ENCODE measurements around the gene PKDCC. TPM values are rescaled to one million over a fixed set of nuclear protein-coding genes. Genes with fewer than 3 reads are reported as not detected.

PKDCC gene
- total and polyA plus RNA-seq, 10 of the 15 experiments (the other 5 are each of a cell fraction or from before 2014, with no cell fraction given): 0.13 to 10.2 (median 2.3) TPM

DNA sequence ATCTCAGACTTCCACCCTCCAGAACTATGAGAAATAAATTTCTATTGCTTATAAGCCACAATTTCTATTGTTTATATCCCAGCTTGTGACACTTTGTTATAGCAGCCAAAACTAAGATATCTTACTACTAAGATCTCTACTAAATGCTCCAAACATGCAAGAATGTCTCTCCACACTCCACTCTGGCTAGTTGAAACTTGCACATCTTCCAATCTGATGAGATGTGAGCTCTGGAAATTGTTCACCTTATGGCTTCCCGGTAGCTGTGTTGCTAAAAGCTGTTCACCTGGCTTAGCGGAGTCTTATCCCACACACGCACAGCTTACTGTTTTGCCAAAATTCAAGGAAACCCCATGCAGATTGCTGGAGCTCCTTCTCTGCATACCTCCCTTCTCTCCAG lies 43.9 kb downstream of the PKDCC start:
- H3K4me1 ChIP-seq (ENCODE audit: control insufficient read depth, insufficient read depth, low read length): peaks cover under 1% of the 10 kb centered on the region
- 83% methylated on average over 3 of the region's 3 CpGs for WGBS (ENCODE audit: insufficient coverage, insufficient replicate concordance, low lambda C conversion rate, missing lambda C conversion rate)
- no peaks in the 10 kb centered on the region for H3K9me3 ChIP-seq (replicated peaks; ENCODE audit: control insufficient read depth, insufficient read depth, low read length)
- no peak overlapping the region for H3K9ac ChIP-seq (ENCODE audit: control insufficient read depth, insufficient read depth, low read length)
- H2AFZ ChIP-seq (ENCODE audit: control insufficient read depth, low read depth, low read length): no peak overlapping the region
- TF ChIP-seq, protein P1, sequence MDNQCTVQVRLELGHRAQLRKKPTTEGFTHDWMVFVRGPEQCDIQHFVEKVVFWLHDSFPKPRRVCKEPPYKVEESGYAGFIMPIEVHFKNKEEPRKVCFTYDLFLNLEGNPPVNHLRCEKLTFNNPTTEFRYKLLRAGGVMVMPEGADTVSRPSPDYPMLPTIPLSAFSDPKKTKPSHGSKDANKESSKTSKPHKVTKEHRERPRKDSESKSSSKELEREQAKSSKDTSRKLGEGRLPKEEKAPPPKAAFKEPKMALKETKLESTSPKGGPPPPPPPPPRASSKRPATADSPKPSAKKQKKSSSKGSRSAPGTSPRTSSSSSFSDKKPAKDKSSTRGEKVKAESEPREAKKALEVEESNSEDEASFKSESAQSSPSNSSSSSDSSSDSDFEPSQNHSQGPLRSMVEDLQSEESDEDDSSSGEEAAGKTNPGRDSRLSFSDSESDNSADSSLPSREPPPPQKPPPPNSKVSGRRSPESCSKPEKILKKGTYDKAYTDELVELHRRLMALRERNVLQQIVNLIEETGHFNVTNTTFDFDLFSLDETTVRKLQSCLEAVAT (IDR thresholded peaks at IDR 0.05): no peak
- TF ChIP-seq CBFB (IDR thresholded peaks at IDR 0.05; ENCODE audit: low read depth): no peak
- H3K27ac ChIP-seq (ENCODE audit: control insufficient read depth, insufficient read depth): no peak overlapping the region
- H3K36me3 ChIP-seq (ENCODE audit: control insufficient read depth in 2 of 2, insufficient read depth in 2 of 2, low read length in 1 of 2): no peaks in the 10 kb centered on the region
- ChIA-PET CTCF (interaction anchor here (0.6 to 12.8 kb wide), 17 partner anchors 9 to 259 kb away, joined by 3 to 462 read pairs (median 4); no protein-coding TSS in a partner anchor), SMC1A (ENCODE audit: uncharacterized antibody, unreplicated experiment) (interaction anchor here (0.7 to 3.9 kb wide), 7 partner anchors 81 to 237 kb away, joined by 3 to 29 read pairs (median 4); no protein-coding TSS in a partner anchor), POLR2A (no interaction called here), RAD21 (ENCODE audit: unreplicated experiment) (interaction anchor here (0.6 to 3.2 kb wide), 7 partner anchors 75 to 271 kb away, joined by 3 to 16 read pairs (median 3); no protein-coding TSS in a partner anchor)
- DNase-seq (ENCODE audit: low read depth, low spot score) (no peak), FAIRE-seq (no peak), ATAC-seq (no peak)
- in situ Hi-C loops (cut with MboI) (loop anchor here (10.0 kb wide), 1 partner anchor 143 kb away; no protein-coding TSS in a partner anchor), intact Hi-C loops (cut with micrococcal nuclease; ENCODE audit: unreplicated experiment) (no loop called here)
- no peak overlapping the region for H3K4me3 ChIP-seq
- H3K4me2 ChIP-seq (ENCODE audit: control insufficient read depth, insufficient read depth): no peak overlapping the region
- no peaks in the 10 kb centered on the region for H3K79me2 ChIP-seq (ENCODE audit: control insufficient read depth, insufficient read depth, low read length)
- 0 out of 4 replicates have a peak, but pooled peaks cover 0 to 3% of the 10 kb centered on the region in 2 experiments for H3K27me3 ChIP-seq (replicated peaks in 1 of 2; ENCODE audit: control insufficient read depth in 2 of 2, insufficient read depth in 2 of 2, low read length in 1 of 2)
- H4K20me1 ChIP-seq (ENCODE audit: control insufficient read depth, insufficient read depth): no peaks in the 10 kb centered on the region
- no TSS peak for BruUV-seq (replicated peaks)
